ENCODE results near the gene SLC27A2. TPM values are rescaled to one million over a fixed set of nuclear protein-coding genes. Genes with fewer than 3 reads are reported as not detected.

SLC27A2 gene
- total and polyA plus RNA-seq, 2 experiments from 2014 or later: 2.8 to 9.4 TPM

DNA sequence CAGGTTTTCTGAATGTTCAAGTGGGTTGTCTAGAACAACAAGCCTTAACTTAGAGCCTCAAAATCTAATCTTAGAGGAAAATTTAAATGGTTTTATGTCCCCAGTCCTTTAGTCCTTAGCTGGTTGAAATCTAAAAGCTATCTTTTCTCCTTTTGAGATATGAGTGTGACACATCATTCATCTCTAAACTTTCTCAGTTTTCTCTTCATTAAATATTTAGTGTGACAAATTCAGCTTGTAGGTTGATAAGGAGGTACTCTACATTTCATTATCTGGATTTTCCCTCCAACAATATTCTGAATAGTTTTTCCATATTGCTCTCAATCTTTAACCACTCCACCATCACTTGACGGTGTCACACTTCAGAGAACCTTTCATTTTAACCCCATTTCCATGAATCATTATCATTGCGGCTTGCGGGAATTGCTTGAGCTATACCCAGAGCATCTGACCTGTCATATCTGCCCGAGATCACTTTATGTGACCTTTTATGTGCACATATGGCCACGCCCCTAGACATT, 46.9 kb upstream of the SLC27A2 start (continued):
- TF ChIP-seq, protein P1, sequence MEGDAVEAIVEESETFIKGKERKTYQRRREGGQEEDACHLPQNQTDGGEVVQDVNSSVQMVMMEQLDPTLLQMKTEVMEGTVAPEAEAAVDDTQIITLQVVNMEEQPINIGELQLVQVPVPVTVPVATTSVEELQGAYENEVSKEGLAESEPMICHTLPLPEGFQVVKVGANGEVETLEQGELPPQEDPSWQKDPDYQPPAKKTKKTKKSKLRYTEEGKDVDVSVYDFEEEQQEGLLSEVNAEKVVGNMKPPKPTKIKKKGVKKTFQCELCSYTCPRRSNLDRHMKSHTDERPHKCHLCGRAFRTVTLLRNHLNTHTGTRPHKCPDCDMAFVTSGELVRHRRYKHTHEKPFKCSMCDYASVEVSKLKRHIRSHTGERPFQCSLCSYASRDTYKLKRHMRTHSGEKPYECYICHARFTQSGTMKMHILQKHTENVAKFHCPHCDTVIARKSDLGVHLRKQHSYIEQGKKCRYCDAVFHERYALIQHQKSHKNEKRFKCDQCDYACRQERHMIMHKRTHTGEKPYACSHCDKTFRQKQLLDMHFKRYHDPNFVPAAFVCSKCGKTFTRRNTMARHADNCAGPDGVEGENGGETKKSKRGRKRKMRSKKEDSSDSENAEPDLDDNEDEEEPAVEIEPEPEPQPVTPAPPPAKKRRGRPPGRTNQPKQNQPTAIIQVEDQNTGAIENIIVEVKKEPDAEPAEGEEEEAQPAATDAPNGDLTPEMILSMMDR (conservative IDR thresholded peaks at IDR 0.05; ENCODE audit: low read depth in 2 of 2): no peak
- TF ChIP-seq JUNB (IDR thresholded peaks at IDR 0.05; ENCODE audit: unreplicated experiment): no peak

DNA sequence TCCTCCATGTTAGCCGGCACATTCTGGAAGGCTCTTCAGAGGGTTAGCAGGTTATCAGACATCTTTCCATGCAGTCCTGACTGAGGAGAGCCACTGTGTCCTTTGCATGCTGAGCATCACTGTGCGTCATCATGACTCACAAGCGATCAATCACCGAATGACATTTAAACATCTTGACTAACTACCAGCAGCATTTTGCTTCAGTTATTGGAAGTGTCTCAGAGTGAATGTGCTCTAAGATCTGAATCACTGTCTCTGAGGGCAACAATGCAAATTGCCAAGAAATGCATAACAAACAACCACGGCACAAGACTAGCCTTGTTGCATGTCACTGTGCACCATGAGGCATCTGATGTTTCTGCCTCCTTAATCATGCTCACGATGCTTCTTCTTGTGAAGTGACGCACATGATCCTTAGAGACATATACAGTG, 44.6 kb upstream of the SLC27A2 start:
- no peak overlapping the region for H3K27ac ChIP-seq (ENCODE audit: low read depth)
- H3K27me3 Mint-ChIP-seq (ENCODE audit: insufficient read depth, low read depth, poor library complexity): no peaks in the 10 kb centered on the region
- H3K4me3 Mint-ChIP-seq: no peak overlapping the region
- no peak for ATAC-seq
- H3K9me3 Mint-ChIP-seq: no peaks in the 10 kb centered on the region
- H3K4me1 Mint-ChIP-seq: no peaks in the 10 kb centered on the region
- H3F3A ChIP-seq (replicated peaks; ENCODE audit: low read depth): no peaks in the 10 kb centered on the region
- H3K79me2 ChIP-seq (replicated peaks; ENCODE audit: insufficient read depth): no peaks in the 10 kb centered on the region
- H4K20me1 ChIP-seq (replicated peaks; ENCODE audit: insufficient read depth): no peaks in the 10 kb centered on the region
- no peaks in the 10 kb centered on the region for H3K9me2 ChIP-seq (ENCODE audit: insufficient read depth)
- no peak overlapping the region for H3K27ac Mint-ChIP-seq
- H3K4me3 ChIP-seq: no peak overlapping the region
- no peak for DNase-seq (ENCODE audit: low spot score)
- no peak overlapping the region for H2AFZ ChIP-seq
- H3K4me1 ChIP-seq (ENCODE audit: insufficient read depth): no peaks in the 10 kb centered on the region
- H3K36me3 ChIP-seq (ENCODE audit: insufficient read depth): no peaks in the 10 kb centered on the region
- H3K27me3 ChIP-seq (ENCODE audit: insufficient read depth): no peaks in the 10 kb centered on the region
- no peak overlapping the region for H3K4me2 ChIP-seq
- no peaks in the 10 kb centered on the region for H3K36me3 Mint-ChIP-seq (ENCODE audit: low read depth)
- TF ChIP-seq JUNB (IDR thresholded peaks at IDR 0.05; ENCODE audit: unreplicated experiment) (no peak), NANOG (IDR thresholded peaks at IDR 0.05; ENCODE audit: borderline replicate concordance) (no peak), STAT1 (IDR thresholded peaks at IDR 0.05; ENCODE audit: unreplicated experiment) (no peak), POLR2AphosphoS5 (IDR thresholded peaks at IDR 0.05; ENCODE audit: low read depth) (no peak), ZNF331 (CRISPR knock-in tag; IDR thresholded peaks at IDR 0.05; ENCODE audit: low read depth) (no peak), ZNF114 (CRISPR knock-in tag; IDR thresholded peaks at IDR 0.05) (no peak), CREB1 (CRISPR knock-in tag; IDR thresholded peaks at IDR 0.05; ENCODE audit: low read depth) (no peak), EZH2 (IDR thresholded peaks at IDR 0.05; ENCODE audit: low read depth, unreplicated experiment) (no peak)
- TF ChIP-seq, protein P2, sequence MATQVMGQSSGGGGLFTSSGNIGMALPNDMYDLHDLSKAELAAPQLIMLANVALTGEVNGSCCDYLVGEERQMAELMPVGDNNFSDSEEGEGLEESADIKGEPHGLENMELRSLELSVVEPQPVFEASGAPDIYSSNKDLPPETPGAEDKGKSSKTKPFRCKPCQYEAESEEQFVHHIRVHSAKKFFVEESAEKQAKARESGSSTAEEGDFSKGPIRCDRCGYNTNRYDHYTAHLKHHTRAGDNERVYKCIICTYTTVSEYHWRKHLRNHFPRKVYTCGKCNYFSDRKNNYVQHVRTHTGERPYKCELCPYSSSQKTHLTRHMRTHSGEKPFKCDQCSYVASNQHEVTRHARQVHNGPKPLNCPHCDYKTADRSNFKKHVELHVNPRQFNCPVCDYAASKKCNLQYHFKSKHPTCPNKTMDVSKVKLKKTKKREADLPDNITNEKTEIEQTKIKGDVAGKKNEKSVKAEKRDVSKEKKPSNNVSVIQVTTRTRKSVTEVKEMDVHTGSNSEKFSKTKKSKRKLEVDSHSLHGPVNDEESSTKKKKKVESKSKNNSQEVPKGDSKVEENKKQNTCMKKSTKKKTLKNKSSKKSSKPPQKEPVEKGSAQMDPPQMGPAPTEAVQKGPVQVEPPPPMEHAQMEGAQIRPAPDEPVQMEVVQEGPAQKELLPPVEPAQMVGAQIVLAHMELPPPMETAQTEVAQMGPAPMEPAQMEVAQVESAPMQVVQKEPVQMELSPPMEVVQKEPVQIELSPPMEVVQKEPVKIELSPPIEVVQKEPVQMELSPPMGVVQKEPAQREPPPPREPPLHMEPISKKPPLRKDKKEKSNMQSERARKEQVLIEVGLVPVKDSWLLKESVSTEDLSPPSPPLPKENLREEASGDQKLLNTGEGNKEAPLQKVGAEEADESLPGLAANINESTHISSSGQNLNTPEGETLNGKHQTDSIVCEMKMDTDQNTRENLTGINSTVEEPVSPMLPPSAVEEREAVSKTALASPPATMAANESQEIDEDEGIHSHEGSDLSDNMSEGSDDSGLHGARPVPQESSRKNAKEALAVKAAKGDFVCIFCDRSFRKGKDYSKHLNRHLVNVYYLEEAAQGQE (IDR thresholded peaks at IDR 0.05; ENCODE audit: unreplicated experiment): no peak
- TF ChIP-seq, protein P3, sequence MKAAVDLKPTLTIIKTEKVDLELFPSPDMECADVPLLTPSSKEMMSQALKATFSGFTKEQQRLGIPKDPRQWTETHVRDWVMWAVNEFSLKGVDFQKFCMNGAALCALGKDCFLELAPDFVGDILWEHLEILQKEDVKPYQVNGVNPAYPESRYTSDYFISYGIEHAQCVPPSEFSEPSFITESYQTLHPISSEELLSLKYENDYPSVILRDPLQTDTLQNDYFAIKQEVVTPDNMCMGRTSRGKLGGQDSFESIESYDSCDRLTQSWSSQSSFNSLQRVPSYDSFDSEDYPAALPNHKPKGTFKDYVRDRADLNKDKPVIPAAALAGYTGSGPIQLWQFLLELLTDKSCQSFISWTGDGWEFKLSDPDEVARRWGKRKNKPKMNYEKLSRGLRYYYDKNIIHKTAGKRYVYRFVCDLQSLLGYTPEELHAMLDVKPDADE (IDR thresholded peaks at IDR 0.05): no peak
- TF ChIP-seq, protein P4, sequence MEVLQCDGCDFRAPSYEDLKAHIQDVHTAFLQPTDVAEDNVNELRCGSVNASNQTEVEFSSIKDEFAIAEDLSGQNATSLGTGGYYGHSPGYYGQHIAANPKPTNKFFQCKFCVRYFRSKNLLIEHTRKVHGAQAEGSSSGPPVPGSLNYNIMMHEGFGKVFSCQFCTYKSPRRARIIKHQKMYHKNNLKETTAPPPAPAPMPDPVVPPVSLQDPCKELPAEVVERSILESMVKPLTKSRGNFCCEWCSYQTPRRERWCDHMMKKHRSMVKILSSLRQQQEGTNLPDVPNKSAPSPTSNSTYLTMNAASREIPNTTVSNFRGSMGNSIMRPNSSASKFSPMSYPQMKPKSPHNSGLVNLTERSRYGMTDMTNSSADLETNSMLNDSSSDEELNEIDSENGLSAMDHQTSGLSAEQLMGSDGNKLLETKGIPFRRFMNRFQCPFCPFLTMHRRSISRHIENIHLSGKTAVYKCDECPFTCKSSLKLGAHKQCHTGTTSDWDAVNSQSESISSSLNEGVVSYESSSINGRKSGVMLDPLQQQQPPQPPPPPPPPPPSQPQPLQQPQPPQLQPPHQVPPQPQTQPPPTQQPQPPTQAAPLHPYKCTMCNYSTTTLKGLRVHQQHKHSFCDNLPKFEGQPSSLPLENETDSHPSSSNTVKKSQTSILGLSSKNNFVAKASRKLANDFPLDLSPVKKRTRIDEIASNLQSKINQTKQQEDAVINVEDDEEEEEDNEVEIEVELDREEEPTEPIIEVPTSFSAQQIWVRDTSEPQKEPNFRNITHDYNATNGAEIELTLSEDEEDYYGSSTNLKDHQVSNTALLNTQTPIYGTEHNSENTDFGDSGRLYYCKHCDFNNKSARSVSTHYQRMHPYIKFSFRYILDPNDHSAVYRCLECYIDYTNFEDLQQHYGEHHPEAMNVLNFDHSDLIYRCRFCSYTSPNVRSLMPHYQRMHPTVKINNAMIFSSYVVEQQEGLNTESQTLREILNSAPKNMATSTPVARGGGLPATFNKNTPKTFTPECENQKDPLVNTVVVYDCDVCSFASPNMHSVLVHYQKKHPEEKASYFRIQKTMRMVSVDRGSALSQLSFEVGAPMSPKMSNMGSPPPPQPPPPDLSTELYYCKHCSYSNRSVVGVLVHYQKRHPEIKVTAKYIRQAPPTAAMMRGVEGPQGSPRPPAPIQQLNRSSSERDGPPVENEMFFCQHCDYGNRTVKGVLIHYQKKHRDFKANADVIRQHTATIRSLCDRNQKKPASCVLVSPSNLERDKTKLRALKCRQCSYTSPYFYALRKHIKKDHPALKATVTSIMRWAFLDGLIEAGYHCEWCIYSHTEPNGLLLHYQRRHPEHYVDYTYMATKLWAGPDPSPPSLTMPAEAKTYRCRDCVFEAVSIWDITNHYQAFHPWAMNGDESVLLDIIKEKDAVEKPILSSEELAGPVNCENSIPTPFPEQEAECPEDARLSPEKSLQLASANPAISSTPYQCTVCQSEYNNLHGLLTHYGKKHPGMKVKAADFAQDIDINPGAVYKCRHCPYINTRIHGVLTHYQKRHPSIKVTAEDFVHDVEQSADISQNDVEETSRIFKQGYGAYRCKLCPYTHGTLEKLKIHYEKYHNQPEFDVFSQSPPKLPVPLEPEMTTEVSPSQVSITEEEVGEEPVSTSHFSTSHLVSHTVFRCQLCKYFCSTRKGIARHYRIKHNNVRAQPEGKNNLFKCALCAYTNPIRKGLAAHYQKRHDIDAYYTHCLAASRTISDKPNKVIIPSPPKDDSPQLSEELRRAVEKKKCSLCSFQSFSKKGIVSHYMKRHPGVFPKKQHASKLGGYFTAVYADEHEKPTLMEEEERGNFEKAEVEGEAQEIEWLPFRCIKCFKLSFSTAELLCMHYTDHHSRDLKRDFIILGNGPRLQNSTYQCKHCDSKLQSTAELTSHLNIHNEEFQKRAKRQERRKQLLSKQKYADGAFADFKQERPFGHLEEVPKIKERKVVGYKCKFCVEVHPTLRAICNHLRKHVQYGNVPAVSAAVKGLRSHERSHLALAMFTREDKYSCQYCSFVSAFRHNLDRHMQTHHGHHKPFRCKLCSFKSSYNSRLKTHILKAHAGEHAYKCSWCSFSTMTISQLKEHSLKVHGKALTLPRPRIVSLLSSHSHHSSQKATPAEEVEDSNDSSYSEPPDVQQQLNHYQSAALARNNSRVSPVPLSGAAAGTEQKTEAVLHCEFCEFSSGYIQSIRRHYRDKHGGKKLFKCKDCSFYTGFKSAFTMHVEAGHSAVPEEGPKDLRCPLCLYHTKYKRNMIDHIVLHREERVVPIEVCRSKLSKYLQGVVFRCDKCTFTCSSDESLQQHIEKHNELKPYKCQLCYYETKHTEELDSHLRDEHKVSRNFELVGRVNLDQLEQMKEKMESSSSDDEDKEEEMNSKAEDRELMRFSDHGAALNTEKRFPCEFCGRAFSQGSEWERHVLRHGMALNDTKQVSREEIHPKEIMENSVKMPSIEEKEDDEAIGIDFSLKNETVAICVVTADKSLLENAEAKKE (CRISPR knock-in tag; IDR thresholded peaks at IDR 0.05): no peak

Measured in GM23338 (cell line).